H9 (cell line): Measurements from ENCODE around the gene HPDL. TPM values are rescaled to one million over a fixed set of nuclear protein-coding genes. Genes with fewer than 3 reads are reported as not detected.

Experiments
- DNase-seq: peaks from one replicate; pipeline ENCODE4 v3.0.0-alpha.2; 2017
- H2AFZ ChIP-seq: one replicate; pipeline ENCODE4 v1.6.1; 2013; ENCODE audit warnings: mild to moderate bottlenecking, low read length, control low read depth, moderate library complexity
- H2AK5ac ChIP-seq: 2 replicates; pipeline ENCODE4 v1.6.1; 2013; ENCODE audit warnings: low read length, control low read depth, mixed read lengths; ENCODE audit not compliant: insufficient read length
- H2BK120ac ChIP-seq: one replicate; pipeline ENCODE4 v1.6.1; 2013; ENCODE audit warnings: low read depth, mild to moderate bottlenecking, low read length, control low read depth, inconsistent platforms; ENCODE audit not compliant: poor library complexity, severe bottlenecking
- H2BK12ac ChIP-seq: 2 replicates; pipeline ENCODE4 v1.6.1; 2013; ENCODE audit warnings: low read length, control low read depth, mixed read lengths, low read depth; ENCODE audit not compliant: insufficient read length
- H2BK15ac ChIP-seq: 2 replicates; pipeline ENCODE4 v1.6.1; 2013; ENCODE audit warnings: low read depth, low read length, control low read depth
- H2BK20ac ChIP-seq: one replicate; pipeline ENCODE4 v1.6.1; 2013; ENCODE audit warnings: low read depth, mild to moderate bottlenecking, low read length, control low read depth, inconsistent platforms; ENCODE audit not compliant: poor library complexity, severe bottlenecking
- H2BK5ac ChIP-seq: 2 replicates; pipeline ENCODE4 v1.6.1; 2013; ENCODE audit warnings: low read length, control low read depth, mixed read lengths; ENCODE audit not compliant: insufficient read length
- H3K14ac ChIP-seq: 2 replicates; pipeline ENCODE4 v1.6.1; 2013; ENCODE audit warnings: low read length, control low read depth; ENCODE audit not compliant: insufficient read depth
- H3K18ac ChIP-seq: 2 replicates; pipeline ENCODE4 v1.6.1; 2013; ENCODE audit warnings: low read depth, mild to moderate bottlenecking, mixed read lengths, low read length, control low read depth; ENCODE audit not compliant: insufficient read length
- H3K23ac ChIP-seq: 2 replicates; pipeline ENCODE4 v1.6.1; 2013; ENCODE audit warnings: low read length, control low read depth, mixed read lengths, low read depth; ENCODE audit not compliant: insufficient read length
- H3K23me2 ChIP-seq: 2 replicates; pipeline ENCODE4 v1.6.1; 2013; ENCODE audit warnings: low read depth, mild to moderate bottlenecking, mixed read lengths, low read length, control low read depth; ENCODE audit not compliant: insufficient read length, poor library complexity, severe bottlenecking
- H3K27ac ChIP-seq: 2 replicates; pipeline ENCODE4 v1.5.1; 2013; ENCODE audit warnings: low read length, control low read depth, mixed read lengths, low read depth; ENCODE audit not compliant: insufficient read length
- H3K27me3 ChIP-seq: 2 replicates; pipeline ENCODE4 v1.6.1; 2013; ENCODE audit warnings: low read length, control low read depth, inconsistent platforms; ENCODE audit not compliant: insufficient read depth
- H3K4ac ChIP-seq: 2 replicates; pipeline ENCODE4 v1.6.1; 2013; ENCODE audit warnings: low read depth, mild to moderate bottlenecking, control low read depth, inconsistent platforms, low read length, moderate library complexity
- H3K4me1 ChIP-seq: 2 replicates; pipeline ENCODE4 v1.6.1; 2013; ENCODE audit warnings: low read length, control low read depth, inconsistent platforms; ENCODE audit not compliant: insufficient read depth
- H3K4me2 ChIP-seq: 2 replicates; pipeline ENCODE4 v1.6.1; 2013; ENCODE audit warnings: low read length, control low read depth, mixed read lengths; ENCODE audit not compliant: insufficient read length, insufficient read depth
- H3K56ac ChIP-seq: 2 replicates; pipeline ENCODE4 v1.6.1; 2013; ENCODE audit warnings: low read depth, mild to moderate bottlenecking, mixed read lengths, low read length, control low read depth; ENCODE audit not compliant: insufficient read length
- H3K79me1 ChIP-seq: 2 replicates; pipeline ENCODE4 v1.6.1; 2013; ENCODE audit warnings: low read depth, mild to moderate bottlenecking, moderate library complexity, low read length, control low read depth, inconsistent platforms; ENCODE audit not compliant: insufficient read depth, poor library complexity, severe bottlenecking
- H3K79me2 ChIP-seq: 2 replicates; pipeline ENCODE4 v1.6.1; 2013; ENCODE audit warnings: low read length, control low read depth, inconsistent platforms; ENCODE audit not compliant: insufficient read depth
- H3K9ac ChIP-seq: 2 replicates; pipeline ENCODE4 v1.6.1; 2013; ENCODE audit warnings: low read length, control low read depth, mixed read lengths; ENCODE audit not compliant: insufficient read length; ENCODE audit errors: extremely low read depth
- H3K9me3 ChIP-seq: one replicate; pipeline ENCODE4 v1.6.1; 2013; ENCODE audit warnings: low read depth, low read length, inconsistent platforms; ENCODE audit not compliant: control insufficient read depth
- H3T11ph ChIP-seq: one replicate; pipeline ENCODE4 v1.6.1; 2013; ENCODE audit warnings: mild to moderate bottlenecking, low read length, control low read depth, inconsistent platforms
- H4K20me1 ChIP-seq: one replicate; pipeline ENCODE4 v1.6.1; 2013; ENCODE audit not compliant: control insufficient read depth, insufficient read length, insufficient read depth
- H4K5ac ChIP-seq: 2 replicates; pipeline ENCODE4 v1.6.1; 2013; ENCODE audit warnings: low read depth, mild to moderate bottlenecking, mixed read lengths, low read length, control low read depth; ENCODE audit not compliant: insufficient read length
- H4K8ac ChIP-seq: replicated peaks from 2 replicates; pipeline ENCODE4 v1.6.1; 2013; ENCODE audit warnings: low read length, control low read depth, mixed read lengths, low read depth; ENCODE audit not compliant: insufficient read length
- H4K91ac ChIP-seq: 2 replicates; pipeline ENCODE4 v1.6.1; 2013; ENCODE audit warnings: low read depth, mild to moderate bottlenecking, moderate library complexity, mixed read lengths, low read length, control low read depth; ENCODE audit not compliant: insufficient read length
- H3K27ac Mint-ChIP-seq, 3 experiments: 2 replicates in 2 of 3; 3 replicates in 1 of 3; pipeline ENCODE4 v1.8.0; 2020 to 2021; ENCODE audit warnings: mixed read lengths in 3 of 3, mild to moderate bottlenecking in 1 of 3, moderate library complexity in 1 of 3
- H3K27me3 Mint-ChIP-seq: 2 replicates; pipeline ENCODE4 v1.8.0; 2021; ENCODE audit warnings: low read depth, mild to moderate bottlenecking, moderate library complexity, mixed read lengths
- H3K36me3 Mint-ChIP-seq, 3 experiments: 2 replicates in 2 of 3; 3 replicates in 1 of 3; pipeline ENCODE4 v1.8.0; 2020 to 2021; ENCODE audit warnings: low read depth in 3 of 3, mixed read lengths in 3 of 3; ENCODE audit not compliant: insufficient read depth in 1 of 3
- H3K4me1 Mint-ChIP-seq, 2 experiments: 2 replicates each; pipeline ENCODE4 v1.8.0; 2020; ENCODE audit warnings: mixed read lengths in 2 of 2
- H3K4me3 Mint-ChIP-seq, 2 experiments: 2 replicates in 1 of 2; 3 replicates in 1 of 2; pipeline ENCODE4 v1.8.0; 2020 to 2021; ENCODE audit warnings: mild to moderate bottlenecking in 2 of 2, mixed read lengths in 2 of 2, moderate library complexity in 1 of 2
- H3K9me3 Mint-ChIP-seq, 2 experiments: 2 replicates in 1 of 2; 3 replicates in 1 of 2; pipeline ENCODE4 v1.8.0; 2020; ENCODE audit warnings: mild to moderate bottlenecking in 2 of 2, mixed read lengths in 2 of 2, moderate library complexity in 1 of 2
- CTCF ChIP-seq: fragments of 200-600 bp; sonication (generic); conservative IDR thresholded peaks from 3 replicates; pipeline ENCODE4 v1.8.0; 2021; ENCODE audit warnings: antibody characterized with exemption, mild to moderate bottlenecking
- total RNA-seq: library from RNA; stranded (reverse); gene quantifications from 2 replicates; pipeline ENCODE4 v1.2.1, GENCODE V29; 2021

Gene HPDL
- total RNA-seq, 1 experiment from 2014 or later: 10.6 TPM

- Histone ChIP-seq H3K9me3 (no peaks in the 10 kb centered on the region), H3K23ac (no peak overlapping the region), H2BK20ac (no peak overlapping the region), H3K23me2 (no peaks in the 10 kb centered on the region), H3K27me3 (no peaks in the 10 kb centered on the region), H3K79me1 (no peaks in the 10 kb centered on the region), H3K4ac (no peak overlapping the region), H2BK12ac (no peak overlapping the region), H4K20me1 (no peaks in the 10 kb centered on the region), H3K4me2 (no peak overlapping the region), H4K5ac (no peak overlapping the region), H4K8ac (no peak overlapping the region), H3K56ac (no peak overlapping the region), H3K9ac (no peak overlapping the region), H2BK120ac (no peak overlapping the region), H2AK5ac (no peak overlapping the region), H3K14ac (no peak overlapping the region), H4K91ac (no peak overlapping the region), H2AFZ (no peak overlapping the region), H3K79me2 (no peaks in the 10 kb centered on the region), H2BK15ac (no peak overlapping the region), H3T11ph (no peak overlapping the region), H3K27ac (no peak overlapping the region), H3K18ac (no peak overlapping the region), H2BK5ac (no peak overlapping the region), H3K4me1 (no peaks in the 10 kb centered on the region)
- H3K4me3 Mint-ChIP-seq: no peak overlapping the region
- TF ChIP-seq CTCF: no peak
- no peak overlapping the region for H3K27ac Mint-ChIP-seq
- H3K36me3 Mint-ChIP-seq: no peaks in the 10 kb centered on the region
- H3K27me3 Mint-ChIP-seq: no peaks in the 10 kb centered on the region
- DNase-seq: no peak
- no peaks in the 10 kb centered on the region for H3K4me1 Mint-ChIP-seq
- no peaks in the 10 kb centered on the region for H3K9me3 Mint-ChIP-seq
Observed at GRCh38 chr1:45370575-45370974, 43.9 kb downstream of the HPDL start.
